Gastroesophageal sphincter (tissue), 4 donors: ENCODE results near the gene SH2D3A. TPM values are rescaled to one million over a fixed set of nuclear protein-coding genes. Genes with fewer than 3 reads are reported as not detected.
"Not testable (repeated sequence)": the region's sequence is repeated elsewhere in the genome, so short reads cannot be mapped to it uniquely, and the experiment has no call there.

Experiments used
- ATAC-seq: fragments of 150-250 bp; one replicate; pipeline ENCODE4 v1.9.1; 2016; ENCODE audit warnings: mild to moderate bottlenecking, moderate library complexity
- H3K27ac ChIP-seq, 4 donors: fragments of 200-600 bp; sonication (generic) in 3 of 4; 1 replicate in 3 of 4; 2 replicates in 1 of 4; pipeline ENCODE4 v1.5.1; 2016 to 2019
- H3K27me3 ChIP-seq: fragments of 200-600 bp; sonication (generic); one replicate; pipeline ENCODE4 v1.5.1; 2019
- H3K36me3 ChIP-seq, 2 donors: fragments of 200-600 bp; sonication (generic); one replicate each; pipeline ENCODE4 v1.5.1; 2019; ENCODE audit warnings: control low read depth in 1 of 2
- H3K4me1 ChIP-seq, 3 donors: fragments of 200-600 bp; sonication (generic); 1 replicate in 2 of 3; 2 replicates in 1 of 3; pipeline ENCODE4 v1.5.1; 2016 to 2019; ENCODE audit warnings: control low read depth in 2 of 3
- H3K4me3 ChIP-seq, 2 donors: fragments of 200-600 bp; sonication (generic); one replicate each; pipeline ENCODE4 v1.5.1; 2019; ENCODE audit warnings: mild to moderate bottlenecking in 1 of 2, moderate library complexity in 1 of 2
- H3K9me3 ChIP-seq, 3 donors: fragments of 200-600 bp; sonication (generic); one replicate each; pipeline ENCODE4 v1.5.1; 2017 to 2019; ENCODE audit warnings: control low read depth in 2 of 3
- EP300 ChIP-seq: sonication (generic); formaldehyde crosslinking; IDR thresholded peaks from one replicate; pipeline ENCODE4 v1.6.1; 2017; ENCODE audit warnings: antibody characterized with exemption, mild to moderate bottlenecking
- POLR2A ChIP-seq, 2 donors: fragments of 450-650 bp; IDR thresholded peaks; one replicate each; pipeline ENCODE4 v1.6.1; 2017; ENCODE audit warnings: antibody characterized with exemption in 2 of 2, mild to moderate bottlenecking in 2 of 2, moderate library complexity in 1 of 2
- POLR2AphosphoS5 ChIP-seq: sonication (generic); formaldehyde crosslinking; IDR thresholded peaks from one replicate; pipeline ENCODE4 v1.6.1; 2017; ENCODE audit warnings: antibody characterized with exemption
- WGBS, 2 donors: methylation state at CpG; one replicate each; pipeline ENCODE4 v1.1.5; 2018; ENCODE audit warnings: low coverage in 1 of 2; 5-methylcytosine and 5-hydroxymethylcytosine counted together
- total RNA-seq, 4 donors: library from RNA; depleted of rRNA; stranded (reverse); fragments of >200 nt; gene quantifications; one replicate each; pipeline ENCODE4 v1.1.0, GENCODE V29; 2016
- TF ChIP-seq, protein P1 (sequence below), 4 experiments: fragments of 200-600 bp in 2 of 4; fragments of 450-650 bp in 2 of 4; sonication (generic) in 1 of 4; IDR thresholded peaks; one replicate each; pipeline ENCODE4 v1.5.1; 2017 to 2019; ENCODE audit warnings: antibody characterized with exemption in 4 of 4, mild to moderate bottlenecking in 2 of 4, moderate library complexity in 2 of 4

SH2D3A gene
- total RNA-seq, 4 donors from 2014 or later = 0.78 to 5.8 (median 1.7) TPM; not detected in 1

GRCh38 chr19:6772028-6772865, 5.0 kb upstream of the SH2D3A start, which contains the start of gene VAV1:
Gene VAV1, plus strand, starts transcription at chr19:6772708. Its CDS starts 100 bp downstream, at chr19:6772808.
- peak within 1 kb of the TSS; percentile 6 to 47 for H3K4me3 ChIP-seq
- peaks cover 52% of the 10 kb centered on the region for H3K27me3 ChIP-seq
- peak; percentile 52 for ATAC-seq
- no peaks in the 10 kb centered on the region for H3K9me3 ChIP-seq
- TF ChIP-seq POLR2AphosphoS5 (no peak), POLR2A (IDR thresholded peaks at IDR 0.05) (peak; percentile 11 to 25)
- WGBS, 2 donors = 53 to 64% methylated on average over 5 to 8 of the region's 25 CpGs
- H3K27ac ChIP-seq = peak within 1 kb of the TSS in 2 of 4 donors; percentile 7 to 53
- H3K36me3 ChIP-seq = no peaks in the 10 kb centered on the region
- peaks cover 0 to 8% (median 6%) of the 10 kb centered on the region in 3 donors for H3K4me1 ChIP-seq

- H3K27ac ChIP-seq, H3K4me3 ChIP-seq, ATAC-seq, H3K9me3 ChIP-seq, H3K36me3 ChIP-seq: not testable (repeated sequence)
- Histone ChIP-seq H3K4me1 (peaks cover 0 to 14% (median 8%) of the 10 kb centered on the region in 3 donors), H3K27me3 (peaks cover 58% of the 10 kb centered on the region)
- 82 to 85% methylated on average over 3 to 7 of the region's 7 CpGs for WGBS, 2 donors
Observed at GRCh38 chr19:6771648-6772027, 4.4 kb upstream of the SH2D3A start.

GRCh38 chr19:6769006-6769619, 1.9 kb upstream of the SH2D3A start:
- TF ChIP-seq, protein P1, sequence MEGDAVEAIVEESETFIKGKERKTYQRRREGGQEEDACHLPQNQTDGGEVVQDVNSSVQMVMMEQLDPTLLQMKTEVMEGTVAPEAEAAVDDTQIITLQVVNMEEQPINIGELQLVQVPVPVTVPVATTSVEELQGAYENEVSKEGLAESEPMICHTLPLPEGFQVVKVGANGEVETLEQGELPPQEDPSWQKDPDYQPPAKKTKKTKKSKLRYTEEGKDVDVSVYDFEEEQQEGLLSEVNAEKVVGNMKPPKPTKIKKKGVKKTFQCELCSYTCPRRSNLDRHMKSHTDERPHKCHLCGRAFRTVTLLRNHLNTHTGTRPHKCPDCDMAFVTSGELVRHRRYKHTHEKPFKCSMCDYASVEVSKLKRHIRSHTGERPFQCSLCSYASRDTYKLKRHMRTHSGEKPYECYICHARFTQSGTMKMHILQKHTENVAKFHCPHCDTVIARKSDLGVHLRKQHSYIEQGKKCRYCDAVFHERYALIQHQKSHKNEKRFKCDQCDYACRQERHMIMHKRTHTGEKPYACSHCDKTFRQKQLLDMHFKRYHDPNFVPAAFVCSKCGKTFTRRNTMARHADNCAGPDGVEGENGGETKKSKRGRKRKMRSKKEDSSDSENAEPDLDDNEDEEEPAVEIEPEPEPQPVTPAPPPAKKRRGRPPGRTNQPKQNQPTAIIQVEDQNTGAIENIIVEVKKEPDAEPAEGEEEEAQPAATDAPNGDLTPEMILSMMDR (IDR thresholded peaks at IDR 0.05) = peak in 1 of 4 experiments; percentile 50
- no peak for TF ChIP-seq EP300
- no peak for TF ChIP-seq POLR2AphosphoS5
- TF ChIP-seq POLR2A (IDR thresholded peaks at IDR 0.05) = no peak
- no peak overlapping the region for H3K27ac ChIP-seq
- whole genome bisulfite sequencing, 2 donors = 51% methylated on average over 5 of the region's 11 CpGs; no CpG with 5 or more reads in 1 of the 2 donors
- peaks cover 84% of the 10 kb centered on the region for H3K27me3 ChIP-seq
- H3K36me3 ChIP-seq = no peaks in the 10 kb centered on the region
- no peaks in the 10 kb centered on the region for H3K9me3 ChIP-seq
- peaks cover 0 to 14% (median 8%) of the 10 kb centered on the region in 3 donors for H3K4me1 ChIP-seq
- no peak for ATAC-seq
- no peak overlapping the region for H3K4me3 ChIP-seq

GRCh38 chr19:6768236-6768785, 1.1 kb upstream of the SH2D3A start:
- Histone ChIP-seq H3K9me3 (no peaks in the 10 kb centered on the region), H3K4me1 (peaks cover 0 to 14% (median 8%) of the 10 kb centered on the region in 3 donors), H3K4me3 (no peak overlapping the region), H3K36me3 (no peaks in the 10 kb centered on the region), H3K27me3 (peaks cover 90% of the 10 kb centered on the region), H3K27ac (no peak overlapping the region)
- TF ChIP-seq, protein P1 (IDR thresholded peaks at IDR 0.05) = no peak
- TF ChIP-seq POLR2AphosphoS5 (no peak), EP300 (no peak), POLR2A (IDR thresholded peaks at IDR 0.05) (no peak)
- 77 to 95% methylated on average over 5 of the region's 8 CpGs for WGBS, 2 donors
- ATAC-seq = no peak

GRCh38 chr19:6767081-6767356, 216 bp downstream of the SH2D3A start:
- Histone ChIP-seq H3K4me3 (peak overlapping the region in 1 of 2 donors; percentile 35), H3K36me3 (no peaks in the 10 kb centered on the region), H3K27me3 (peaks cover 85% of the 10 kb centered on the region), H3K9me3 (no peaks in the 10 kb centered on the region), H3K4me1 (peaks cover 0 to 14% (median 8%) of the 10 kb centered on the region in 3 donors), H3K27ac (no peak overlapping the region)
- no peak for ATAC-seq
- 0 to 1% methylated on average over 3 to 10 of the region's 15 CpGs for WGBS, 2 donors
- TF ChIP-seq EP300 = no peak
- TF ChIP-seq POLR2AphosphoS5 = no peak
- TF ChIP-seq, protein P1 (IDR thresholded peaks at IDR 0.05) = no peak
- no peak for TF ChIP-seq POLR2A (IDR thresholded peaks at IDR 0.05)
